GM18498 (cell line): ENCODE data around the gene PRPF8.

Experiments
- ATAC-seq: cut with Tn5 transposase; IDR thresholded peaks from one replicate; pipeline ENCODE4 v1.9.1; 2021; ENCODE audit warnings: mild to moderate bottlenecking, moderate library complexity; ENCODE audit not compliant: unreplicated experiment

Gene PRPF8

GRCh38 chr17:1646199-1646875 is 38.3 kb downstream of the PRPF8 start:
- ATAC-seq = no peak

DNA sequence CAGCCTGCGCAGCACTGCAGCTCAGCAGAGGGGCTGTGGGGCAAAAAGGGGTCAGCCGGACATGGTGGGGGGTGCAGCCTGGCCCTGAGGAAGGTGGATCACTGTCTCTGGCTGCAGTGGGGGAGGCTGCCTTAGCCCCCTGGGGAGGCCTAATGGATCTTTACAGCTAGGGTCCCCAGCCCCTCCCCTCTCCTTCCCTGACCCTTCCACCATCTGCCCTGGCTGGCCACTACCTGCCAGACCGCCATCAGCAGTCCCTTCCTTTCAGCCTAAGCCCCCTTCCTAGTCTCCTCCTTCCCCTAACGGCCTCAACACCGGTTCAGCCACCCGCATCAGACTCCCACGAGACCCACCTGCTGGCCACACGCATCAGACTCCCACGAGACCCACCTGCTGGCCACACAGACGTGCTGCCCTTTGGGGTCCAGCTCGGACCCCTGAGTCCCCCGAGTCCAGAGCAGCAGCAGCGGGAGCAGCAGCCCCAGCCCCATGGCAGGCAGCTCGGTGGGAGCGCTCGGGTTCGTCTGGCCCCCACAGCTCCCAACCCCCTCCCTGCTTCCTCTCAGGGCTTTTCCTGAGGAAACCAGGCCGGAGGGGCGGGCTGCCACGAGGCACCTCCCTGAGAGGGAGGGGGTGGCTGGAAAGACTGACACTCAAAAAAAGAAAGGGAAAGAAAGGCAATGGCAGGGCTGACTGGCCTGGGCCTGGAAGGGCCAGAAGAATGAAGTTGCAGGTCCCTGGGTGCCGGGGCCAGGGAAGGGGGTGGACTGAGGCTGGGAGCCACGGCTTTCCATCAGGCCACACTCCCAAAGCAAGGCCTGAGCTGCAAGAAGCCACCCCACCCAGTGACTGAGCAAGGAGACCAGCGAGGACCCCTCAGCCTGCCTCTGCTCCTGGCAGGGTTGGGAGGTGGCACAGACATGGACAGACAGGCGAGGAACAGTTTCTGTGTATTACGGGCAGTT is 39.2 kb downstream of the PRPF8 start, which contains the start of gene SCARF1:
Gene SCARF1, minus strand, starts transcription at position 526 of the 965 bp plus-strand sequence. Its CDS starts 35 bp downstream, at position 491.
- no peak for ATAC-seq

DNA sequence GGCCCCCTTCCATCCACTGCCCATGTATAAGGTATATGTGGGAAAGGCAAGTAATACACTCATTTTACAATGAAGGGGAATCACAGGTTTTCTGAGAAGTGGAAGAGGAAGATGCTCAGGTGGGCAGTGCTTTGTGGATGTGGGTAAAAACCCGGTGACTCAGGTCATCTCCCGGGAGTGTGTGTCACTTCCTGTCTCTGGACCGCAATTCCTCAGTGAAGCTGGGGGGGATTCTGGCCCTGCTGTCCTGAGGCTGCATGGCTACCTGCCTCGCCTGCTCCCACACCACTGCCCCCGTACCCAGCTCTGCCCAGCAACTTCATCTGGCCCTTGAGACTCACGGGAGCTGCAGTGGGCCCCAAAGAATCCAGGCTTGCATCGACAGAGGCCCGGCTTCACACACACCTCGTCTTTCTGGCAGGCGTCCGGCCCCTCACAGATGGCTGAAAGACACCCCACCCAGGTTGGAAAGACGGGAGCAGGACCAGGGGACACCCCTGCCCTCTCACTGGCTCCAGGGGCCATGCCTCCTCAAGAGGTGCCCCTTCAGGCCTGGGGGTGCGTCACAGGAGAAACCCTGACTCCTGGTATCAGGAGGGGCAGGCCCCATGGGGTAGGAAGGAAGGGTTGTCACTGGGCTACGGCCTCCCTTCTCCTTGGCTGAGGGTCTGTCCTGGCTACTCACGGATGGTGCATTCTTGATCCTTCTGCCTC is 40.0 kb downstream of the PRPF8 start:
- no peak for ATAC-seq

DNA sequence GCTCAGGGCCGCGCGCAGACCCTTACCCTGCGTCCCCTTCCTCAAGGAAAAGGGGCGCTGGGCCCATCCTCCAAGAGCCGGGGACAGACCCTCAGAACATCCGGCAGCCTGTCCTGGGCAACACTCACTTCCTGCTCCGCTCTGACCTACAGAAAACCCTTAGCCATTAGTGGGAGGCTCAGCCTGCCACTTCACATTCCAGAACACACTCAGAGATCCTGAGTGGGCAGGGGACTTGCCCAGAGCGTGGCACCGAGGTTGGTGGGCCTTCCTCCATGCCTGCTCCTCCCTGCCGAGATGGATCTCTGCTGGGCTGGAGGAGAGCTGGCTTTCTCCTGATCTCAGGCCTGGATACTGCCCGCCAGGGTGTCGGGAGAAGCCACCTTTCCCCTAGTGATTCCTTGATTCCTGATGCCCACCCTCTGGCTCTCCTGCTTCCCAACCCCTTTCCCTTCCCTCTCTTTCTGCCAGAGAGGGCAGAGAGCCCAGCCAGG is 40.6 kb downstream of the PRPF8 start:
- ATAC-seq = no peak

GRCh38 chr17:1643293-1643998 is 41.2 kb downstream of the PRPF8 start:
- ATAC-seq = no peak

- ATAC-seq = no peak
These were observed 43.6 kb downstream of the PRPF8 start for GRCh38 chr17:1641065-1641403.

DNA sequence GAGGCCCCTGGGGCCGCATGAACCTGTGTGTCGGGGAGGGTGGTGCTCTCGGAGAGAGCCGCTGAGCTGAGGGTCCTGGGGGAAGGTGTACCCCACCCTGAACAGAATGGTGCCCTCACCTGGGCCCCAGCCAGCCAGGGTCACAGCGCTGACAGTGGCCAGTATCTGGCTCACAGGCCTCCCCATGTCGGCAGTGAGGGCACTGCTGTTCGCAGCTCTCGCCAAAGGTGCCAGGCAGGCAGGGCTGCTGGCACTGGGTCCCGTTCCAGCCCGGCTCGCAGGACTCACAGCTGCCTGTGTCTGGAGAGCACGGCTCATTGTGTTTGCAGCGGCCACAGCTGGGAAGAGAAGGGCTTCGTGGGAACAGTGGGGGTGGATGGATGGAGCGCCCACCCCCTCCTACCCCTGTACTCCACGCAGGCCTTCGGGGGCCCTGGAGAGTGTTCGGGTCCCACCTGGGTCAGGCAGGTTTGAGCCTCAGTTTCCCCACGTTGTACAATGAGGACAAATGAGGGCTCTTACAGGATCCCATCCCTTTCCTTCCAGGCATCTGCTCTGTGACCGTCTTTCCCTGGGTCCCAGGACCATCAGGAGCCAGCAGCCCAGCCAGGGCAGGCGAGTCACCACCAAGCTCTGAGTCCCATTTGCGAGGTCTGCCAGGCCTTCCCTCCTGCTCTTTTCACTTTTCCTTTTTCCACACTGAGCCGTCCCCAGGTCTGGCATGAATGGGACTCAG is 44.2 kb downstream of the PRPF8 start:
- no peak for ATAC-seq

- no peak for ATAC-seq
These were observed 45.0 kb downstream of the PRPF8 start for GRCh38 chr17:1639549-1640180.

GRCh38 chr17:1638624-1639300 is 45.9 kb downstream of the PRPF8 start:
- ATAC-seq = no peak

DNA sequence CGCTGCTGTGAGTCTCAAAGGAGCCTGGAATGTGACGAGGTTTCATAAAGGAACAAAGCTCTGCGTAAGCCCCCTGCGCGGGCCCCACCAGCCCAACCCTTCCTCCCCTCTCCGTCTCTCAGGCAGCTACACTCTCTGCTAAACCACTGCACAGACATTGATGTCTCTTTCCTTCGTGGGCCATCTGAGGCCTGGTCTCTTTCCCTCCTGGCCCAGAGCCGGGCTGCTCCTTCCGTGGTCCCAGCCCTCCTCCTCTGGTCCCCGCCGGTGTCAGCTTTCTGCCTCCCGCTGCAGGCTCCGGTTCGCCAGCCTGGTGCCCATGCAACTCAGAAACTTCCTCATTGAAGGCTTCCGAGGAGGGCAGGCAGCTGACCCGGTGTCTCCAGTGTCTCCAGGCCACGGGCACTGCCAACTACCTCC is 46.5 kb downstream of the PRPF8 start:
- no peak for ATAC-seq

DNA sequence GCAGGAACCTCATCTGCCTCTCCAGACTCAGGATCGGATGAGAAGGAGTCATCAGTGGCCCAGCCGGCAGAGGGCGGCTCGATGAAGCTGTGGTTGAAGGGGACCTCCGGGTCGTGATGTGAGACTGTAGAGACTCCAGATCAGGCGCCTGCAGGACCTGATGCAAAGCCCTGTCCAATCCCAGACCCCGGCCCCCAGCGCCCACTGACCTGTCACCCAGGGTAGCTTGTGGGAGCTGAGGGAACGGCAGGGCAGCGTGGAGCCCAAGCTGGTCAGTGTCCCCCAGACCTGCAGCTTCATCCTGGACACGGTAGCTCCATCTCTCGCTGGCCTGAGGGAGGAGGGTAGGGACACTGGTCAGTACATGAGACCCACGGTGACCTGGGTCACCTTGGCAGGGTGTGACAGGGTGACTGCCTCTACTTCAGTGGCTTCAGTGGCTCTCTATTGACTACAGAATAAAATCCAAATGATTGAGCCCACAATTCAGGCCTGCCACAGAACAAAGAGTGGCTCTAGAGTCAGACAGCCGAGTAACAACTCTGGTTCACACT is 47.9 kb downstream of the PRPF8 start:
- no peak for ATAC-seq

GRCh38 chr17:1635675-1636465 is 48.8 kb downstream of the PRPF8 start:
- no peak for ATAC-seq

DNA sequence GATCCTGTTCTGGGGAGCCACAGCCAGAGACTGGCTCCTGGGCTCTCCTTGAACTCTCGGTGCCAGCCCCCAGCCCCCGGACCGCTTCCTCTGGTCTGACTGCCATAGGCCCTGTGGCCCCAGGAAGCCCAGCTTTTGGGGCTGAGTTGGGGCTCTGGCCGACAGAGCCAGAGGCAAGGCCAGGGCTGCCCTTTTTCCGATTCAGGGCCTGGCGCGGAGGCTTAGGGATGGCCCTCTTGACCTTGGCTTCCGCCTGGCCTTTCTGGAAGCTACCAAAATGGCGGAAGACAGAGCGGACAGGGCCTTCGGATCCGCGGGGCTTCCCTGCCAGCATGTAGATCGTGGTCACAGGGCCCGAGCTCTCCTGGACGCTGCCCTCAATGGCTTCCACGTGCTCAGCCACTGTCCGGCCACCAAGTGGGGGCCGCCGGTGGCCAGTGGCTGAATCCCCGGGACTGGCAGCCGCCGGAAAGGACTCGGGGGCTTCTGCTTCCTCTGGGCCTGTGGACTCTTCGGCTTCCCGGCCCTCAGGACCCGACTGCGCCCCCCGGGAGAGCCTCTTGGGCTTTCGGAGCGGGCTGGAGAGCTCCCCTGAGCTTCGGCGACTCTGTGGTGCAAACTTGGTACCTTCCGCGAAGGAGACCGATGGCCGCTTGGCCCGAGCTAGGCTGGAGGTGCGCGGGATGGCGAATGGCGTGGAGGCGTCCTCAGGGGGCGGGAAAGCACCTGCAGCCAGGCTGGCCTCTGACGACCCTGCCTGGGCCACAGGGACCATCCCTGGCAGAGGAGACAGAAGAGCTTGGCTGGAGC is 49.6 kb downstream of the PRPF8 start:
- ATAC-seq = no peak

- ATAC-seq = no peak
These were observed 54.0 kb downstream of the PRPF8 start for GRCh38 chr17:1630662-1631061.

DNA sequence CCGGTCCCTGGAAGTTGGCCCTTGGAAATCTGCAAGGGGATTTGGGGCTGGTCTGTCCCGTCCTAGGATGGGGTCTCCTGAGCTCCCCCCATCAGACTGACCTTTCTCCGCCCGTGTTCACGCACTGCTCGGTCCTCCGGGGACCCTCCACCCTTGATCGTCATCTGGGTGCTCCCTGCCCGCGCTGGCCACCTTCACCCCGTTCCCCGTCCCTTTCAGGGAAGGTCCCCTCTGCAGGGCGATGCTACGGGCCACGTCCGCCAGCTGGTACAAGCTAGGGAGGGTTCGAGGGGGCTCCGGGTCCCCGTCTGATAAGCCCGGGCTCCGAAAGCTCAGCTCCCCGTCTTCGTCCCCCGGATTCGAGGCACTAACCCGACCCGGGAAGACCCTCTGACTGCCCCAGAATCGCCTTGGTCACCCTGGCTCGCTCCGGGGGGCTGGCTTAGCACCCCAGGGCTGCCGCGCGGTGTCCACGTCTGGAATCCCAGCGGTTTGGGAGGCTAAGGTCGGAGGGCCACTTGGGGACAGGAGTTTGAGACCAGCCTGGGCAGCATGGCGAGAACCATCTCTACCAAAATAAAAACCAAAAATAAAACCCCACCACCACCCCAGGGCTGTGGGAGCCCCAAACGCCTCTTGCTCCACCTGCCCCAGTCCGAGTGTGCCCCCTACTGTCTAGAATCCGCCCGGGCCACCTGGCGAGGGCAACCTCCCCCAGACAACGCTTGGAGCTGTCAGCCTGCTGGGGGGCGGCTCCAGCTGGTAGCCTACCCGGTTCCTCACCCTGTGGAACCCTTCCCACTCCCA is 55.0 kb downstream of the PRPF8 start:
- ATAC-seq = no peak

GRCh38 chr17:1628856-1629503 is 55.7 kb downstream of the PRPF8 start:
- peak; percentile 59 for ATAC-seq
